Measurements from ENCODE around the gene RPLP1.

The RPLP1 gene

DNA sequence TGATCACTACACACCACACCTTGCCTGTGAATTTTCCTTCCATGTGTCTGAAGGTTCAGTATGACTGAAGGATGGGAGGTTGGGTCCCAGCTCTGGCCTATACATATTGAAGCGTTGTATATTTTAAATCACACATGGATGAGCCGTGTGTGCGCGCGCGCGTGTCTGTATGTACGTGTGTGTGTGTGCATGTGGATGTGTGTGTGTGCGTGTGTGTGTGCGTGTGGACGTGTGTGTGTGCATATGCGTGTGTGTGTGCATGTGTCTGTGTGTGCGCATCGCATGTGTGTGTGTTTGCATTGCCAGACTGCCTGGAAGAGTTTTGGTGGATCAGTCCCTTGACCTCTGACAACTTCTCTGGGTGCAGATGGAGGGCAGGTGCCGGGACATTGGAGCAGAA, 45.7 kb downstream of the RPLP1 start:
- DNase-seq (ENCODE audit: low spot score), result no peak

- DNase-seq (ENCODE audit: low spot score), result no peak
Measured at GRCh38 chr15:69498987-69499386, 46.4 kb downstream of the RPLP1 start.

DNA sequence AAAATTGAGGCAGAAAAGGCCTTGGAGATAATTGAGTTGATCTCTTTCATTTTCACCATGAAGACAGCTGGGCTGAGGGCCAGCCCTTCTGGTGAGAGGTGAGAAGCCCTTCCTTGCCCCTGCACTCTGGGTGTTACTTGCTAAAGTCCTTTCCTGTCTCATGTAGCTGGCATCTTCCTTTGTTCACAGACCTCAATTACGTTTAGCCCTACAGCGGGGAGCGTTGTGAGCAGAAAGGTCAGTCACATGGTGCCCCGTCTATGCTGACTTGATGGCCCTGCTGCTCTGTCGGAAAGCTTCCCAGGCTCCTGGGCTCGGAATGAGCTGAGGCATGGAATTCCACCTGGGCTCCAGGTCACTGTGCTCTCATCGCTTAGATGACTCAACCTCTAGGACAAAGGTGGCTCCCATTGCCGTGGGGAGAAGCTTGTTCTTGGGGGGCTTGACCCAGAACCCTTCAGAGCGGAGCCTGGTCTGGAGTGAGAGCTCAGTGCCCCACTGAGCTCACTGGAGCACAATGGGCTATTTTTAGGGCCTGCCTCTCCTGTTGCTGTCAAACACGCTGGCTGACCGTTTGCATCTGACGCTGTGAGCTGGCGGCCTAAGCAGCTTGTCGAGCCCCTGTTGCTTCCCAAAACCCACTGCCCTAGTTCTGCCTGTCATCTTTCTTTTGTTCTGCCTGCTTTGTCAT, 47.0 kb downstream of the RPLP1 start:
- DNase-seq (ENCODE audit: low spot score), result no peak

DNA sequence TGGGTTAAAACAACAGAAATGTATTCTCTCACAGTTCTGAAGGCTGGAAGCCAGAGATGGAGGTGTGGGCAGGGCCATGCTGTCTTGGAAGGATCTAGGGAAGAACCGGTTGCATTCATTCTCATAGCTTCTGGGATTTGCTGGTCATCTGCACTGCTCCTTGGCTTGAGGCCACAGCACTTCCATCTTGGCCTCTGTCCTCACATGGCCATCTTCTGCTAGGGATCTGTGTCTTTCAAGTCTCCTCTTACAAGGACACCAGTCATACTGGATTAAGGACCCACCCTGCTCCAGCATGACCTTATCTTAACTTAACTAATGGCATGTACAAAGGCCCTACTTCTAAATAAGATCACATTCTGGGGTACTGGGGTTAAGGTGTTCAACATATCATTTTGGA, 47.7 kb downstream of the RPLP1 start:
- DNase-seq (ENCODE audit: low spot score), result no peak

DNA sequence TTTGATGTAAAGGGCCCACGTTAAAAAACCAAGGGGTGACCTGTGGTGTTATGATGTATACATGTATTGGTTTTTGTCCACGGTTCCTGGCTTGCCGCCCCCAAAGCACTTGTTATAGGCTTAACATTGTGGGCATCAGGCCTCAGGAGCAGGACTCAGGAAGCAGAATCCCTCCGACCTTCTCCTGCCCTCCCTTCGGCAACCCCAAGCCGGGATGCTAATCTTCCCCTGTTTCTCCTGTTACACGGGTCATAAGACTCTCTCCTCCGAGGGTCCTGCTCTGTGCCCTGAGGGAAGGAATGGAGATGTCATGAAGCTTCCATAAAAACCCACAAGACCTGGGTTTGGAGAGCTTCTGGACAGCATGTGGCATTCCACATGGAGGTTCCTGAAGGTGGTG, 48.8 kb downstream of the RPLP1 start:
- no peak for DNase-seq (ENCODE audit: low spot score)

GRCh38 chr15:69502470-69503045, 49.9 kb downstream of the RPLP1 start:
- DNase-seq (ENCODE audit: low spot score), result no peak

DNA sequence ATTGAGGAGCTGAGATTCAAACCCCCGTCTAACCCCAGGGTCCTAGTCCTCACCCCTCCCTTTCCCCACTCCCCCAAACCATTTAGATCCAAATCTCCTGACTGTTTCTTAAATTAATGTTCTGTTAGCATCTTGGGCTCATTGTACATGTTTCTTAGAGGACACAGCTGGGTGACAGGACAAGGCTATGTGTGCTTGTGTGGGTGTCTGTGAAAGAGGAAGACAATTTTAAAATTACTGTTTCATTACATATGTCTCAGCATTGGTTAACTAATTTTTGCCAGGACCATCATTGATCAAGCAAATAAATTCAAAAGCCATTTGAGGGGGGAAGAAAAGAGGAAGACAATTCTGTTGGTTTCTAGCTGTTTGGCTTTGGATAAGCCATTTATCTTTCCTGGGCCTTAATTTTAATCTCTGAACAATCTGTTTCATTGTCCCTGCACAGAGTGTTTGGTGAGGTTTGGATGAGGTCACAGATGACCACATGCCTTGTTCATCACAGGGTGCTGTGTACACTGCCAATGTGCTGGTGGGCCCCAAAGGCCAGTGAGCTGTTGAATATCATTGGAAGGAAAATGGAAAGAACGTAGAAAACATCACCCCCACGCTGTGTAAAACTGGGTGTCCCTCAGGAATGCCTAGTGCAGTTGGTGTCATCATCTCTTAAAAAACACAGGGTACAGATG, 51.9 kb downstream of the RPLP1 start:
- DNase-seq (ENCODE audit: low spot score), result no peak

Data from HuH-7.5 (cell line).